D341Med (cell line): ENCODE data around the gene GMCL1.
"Not testable (repeated sequence)": the region's sequence is repeated elsewhere in the genome, so short reads cannot be mapped to it uniquely, and the experiment has no call there.

Experiments
- DNase-seq: peaks from one replicate; pipeline ENCODE4 v3.0.0; 2012; ENCODE audit warnings: low spot score

GMCL1 gene

DNA sequence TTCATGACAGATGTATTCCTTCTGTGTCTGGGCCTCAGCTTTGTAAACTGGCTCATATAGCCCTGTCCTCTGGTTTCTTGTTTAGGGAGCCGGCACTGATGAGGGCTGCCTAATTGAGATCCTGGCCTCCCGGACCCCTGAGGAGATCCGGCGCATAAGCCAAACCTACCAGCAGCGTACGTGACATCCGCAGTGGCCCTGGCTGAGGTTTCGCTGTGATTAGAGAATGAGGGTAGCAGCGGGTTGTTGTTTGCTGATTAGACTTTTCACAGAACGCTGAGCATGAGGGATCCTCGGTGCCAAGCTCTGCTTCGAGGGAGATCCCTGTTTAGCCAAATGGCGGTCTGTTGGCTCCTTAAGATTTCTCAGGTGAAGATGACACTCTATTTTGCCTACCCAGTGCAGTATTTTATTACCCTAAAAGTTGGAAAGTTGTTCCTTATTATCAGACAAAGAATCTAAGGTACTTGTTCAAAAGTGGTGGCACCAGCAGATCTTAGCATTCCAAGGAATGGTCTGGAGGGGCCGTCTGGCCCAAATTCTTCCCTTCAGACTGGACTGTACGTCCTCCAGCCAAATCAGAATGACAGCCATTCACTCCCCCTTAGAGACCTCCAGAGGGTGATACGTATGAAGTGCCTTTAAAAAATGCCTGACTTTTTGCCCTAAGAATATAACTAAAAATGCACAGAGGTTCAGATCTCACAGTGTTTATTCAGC lies 21.5 kb upstream of the GMCL1 start:
- DNase-seq: no peak

DNA sequence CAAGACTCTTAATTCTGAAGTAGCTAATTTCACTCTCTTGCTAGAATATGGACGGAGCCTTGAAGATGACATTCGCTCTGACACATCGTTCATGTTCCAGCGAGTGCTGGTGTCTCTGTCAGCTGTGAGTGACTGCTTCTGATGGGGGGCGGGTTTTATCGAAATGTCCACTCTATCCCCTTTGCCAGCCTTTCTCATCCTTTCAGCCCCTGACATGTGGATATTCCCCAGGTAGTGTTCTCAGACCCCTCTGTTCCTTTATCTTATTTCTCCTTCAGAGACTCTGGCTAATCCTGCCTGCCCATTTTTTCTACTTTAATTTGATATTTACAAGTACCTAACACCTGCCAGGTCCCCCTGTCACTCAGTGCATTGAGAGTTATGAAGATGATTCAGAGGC lies 18.9 kb upstream of the GMCL1 start:
- no peak for DNase-seq

GRCh38 chr2:69811018-69811417 lies 18.4 kb upstream of the GMCL1 start:
- no peak for DNase-seq

- DNase-seq: no peak
These were observed 17.9 kb upstream of the GMCL1 start for GRCh38 chr2:69811591-69811990.

DNA sequence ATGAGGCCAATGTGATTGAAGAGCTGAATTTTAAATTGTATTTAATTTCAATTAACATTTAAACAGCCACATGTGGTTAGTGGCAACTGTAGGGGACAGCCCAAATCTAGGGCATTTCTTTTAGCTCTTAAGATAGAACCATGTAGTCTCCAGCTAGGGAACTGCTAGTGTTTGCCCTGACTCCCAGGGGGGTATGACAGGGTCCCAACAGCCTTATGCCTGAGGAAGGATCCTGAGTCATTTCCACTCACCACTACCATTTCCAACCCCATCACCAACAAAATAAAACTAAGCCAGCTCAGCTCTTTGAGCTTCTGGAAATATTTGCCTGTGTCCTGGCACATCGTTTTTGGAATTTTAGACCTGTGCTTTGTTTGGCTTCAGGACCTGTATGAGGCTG lies 13.7 kb upstream of the GMCL1 start:
- no peak for DNase-seq

DNA sequence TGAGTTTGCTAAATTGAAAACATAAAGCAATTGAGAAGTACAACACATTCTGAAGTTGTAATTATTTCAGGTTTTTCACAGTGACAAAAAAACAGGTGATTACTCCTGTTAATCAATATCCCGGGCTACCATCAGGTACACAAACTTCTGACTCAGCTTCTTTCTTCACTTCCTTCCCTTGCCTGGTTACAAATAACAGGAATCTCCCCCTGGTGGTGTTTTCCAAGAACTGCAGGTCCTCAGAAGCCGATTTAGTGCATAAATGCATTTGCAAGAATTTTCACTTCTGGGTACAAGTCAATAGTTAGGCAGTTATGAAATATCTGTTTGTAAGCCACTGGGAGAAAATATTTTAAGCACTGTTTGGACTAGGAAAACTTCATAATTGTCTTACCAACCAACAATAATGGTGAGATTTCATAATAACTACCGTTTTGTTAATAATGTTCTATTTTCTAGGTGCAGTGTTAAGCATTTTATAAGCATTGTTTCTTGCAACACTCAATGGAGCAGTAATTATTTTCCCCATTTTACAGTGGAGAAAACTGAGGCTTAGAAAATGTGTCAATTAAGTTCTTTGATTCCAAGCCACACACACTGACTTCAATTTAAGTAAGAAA lies 12.4 kb upstream of the GMCL1 start:
- peak; percentile 47 for DNase-seq

- DNase-seq: no peak
These were observed 11.5 kb upstream of the GMCL1 start for GRCh38 chr2:69817729-69818501.

DNA sequence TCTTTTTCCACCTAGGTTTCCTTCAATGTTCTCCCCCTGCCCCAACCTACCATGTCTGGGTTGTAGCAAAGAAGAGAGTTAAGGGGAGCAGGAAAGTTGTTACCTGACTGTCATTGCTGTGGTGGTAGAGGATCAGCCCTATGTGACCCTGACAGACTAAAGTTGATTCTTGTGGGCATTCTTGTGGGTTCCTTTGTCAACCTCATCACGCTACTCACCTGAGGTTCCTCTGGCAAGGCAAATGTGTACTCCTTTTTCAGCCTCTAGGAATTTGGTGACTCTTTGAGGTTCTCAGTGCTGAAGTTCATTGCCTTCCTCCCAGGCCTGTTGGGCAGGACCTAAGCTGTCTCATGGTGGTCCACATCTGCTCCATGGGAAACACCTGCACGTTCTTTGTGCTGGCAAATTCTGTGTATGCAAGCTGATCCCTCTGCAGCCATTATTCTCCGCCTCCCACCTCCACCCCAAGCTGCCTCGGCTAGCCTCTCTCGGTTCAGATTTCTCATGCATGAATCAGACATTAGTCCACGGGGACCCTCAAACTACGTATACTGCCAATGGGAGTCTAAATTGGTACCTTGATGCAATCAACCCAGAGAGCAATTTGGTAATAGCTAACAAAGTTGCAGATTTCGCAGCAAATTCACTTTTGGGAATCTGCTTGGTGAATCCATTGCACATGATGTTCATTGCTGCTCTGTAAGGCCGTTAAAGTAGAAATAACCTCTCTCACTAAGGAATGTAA lies 1.5 kb upstream of the GMCL1 start:
- no peak for DNase-seq

DNA sequence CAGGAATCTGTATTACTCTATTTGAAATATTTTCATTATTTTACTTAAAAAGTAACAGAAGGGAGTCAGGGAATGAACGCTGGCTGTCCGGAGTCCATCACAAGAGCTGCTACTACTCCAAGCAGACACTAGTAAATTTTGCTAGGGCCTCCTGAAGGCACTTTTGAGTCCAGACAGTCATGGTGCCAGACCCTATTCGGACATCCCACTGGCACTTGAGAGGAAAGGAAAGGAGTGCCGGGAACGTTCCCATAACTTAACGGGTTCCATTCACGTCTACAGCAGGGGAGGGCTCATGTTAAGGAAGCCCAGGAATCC lies 563 bp upstream of the GMCL1 start:
- no peak for DNase-seq

DNA sequence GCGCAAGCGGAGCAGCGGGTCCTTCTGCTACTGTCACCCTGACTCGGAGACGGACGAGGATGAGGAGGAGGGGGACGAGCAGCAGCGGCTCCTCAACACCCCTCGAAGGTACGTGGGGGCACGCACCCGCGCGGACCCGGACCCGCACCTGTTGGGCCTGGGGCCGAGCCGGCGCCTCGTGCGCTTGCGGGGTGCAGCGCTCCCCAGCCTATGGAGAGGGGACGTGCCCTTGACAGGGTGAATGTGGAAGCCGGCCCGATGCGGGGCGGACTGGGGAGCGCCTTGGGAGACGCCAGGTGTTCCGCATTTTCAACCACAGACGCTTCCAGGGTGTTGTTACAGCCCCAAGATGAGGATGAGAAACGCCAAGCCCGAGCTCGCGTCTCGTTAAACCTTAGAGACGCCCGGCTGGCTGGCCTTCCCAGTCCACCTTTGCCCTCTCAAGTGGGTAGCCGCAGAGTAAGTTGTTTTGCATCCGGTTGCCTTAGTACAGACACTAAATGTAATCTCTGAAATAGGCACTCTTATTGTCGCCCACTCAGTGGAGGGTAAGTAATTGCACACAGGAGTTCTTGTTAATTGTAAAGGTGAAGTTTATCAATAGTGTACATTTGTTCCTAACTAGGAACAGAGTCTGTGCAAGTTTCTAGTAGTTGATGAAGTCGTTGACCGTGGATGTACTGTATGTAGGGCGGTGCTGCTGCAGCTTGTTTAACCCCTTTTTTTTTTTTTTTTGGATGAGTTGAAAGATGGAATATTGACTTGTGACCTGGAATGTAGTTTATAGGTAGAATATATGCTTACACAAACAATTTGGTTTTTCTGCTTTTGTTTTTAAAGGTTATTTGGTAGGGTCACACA lies 815 bp downstream of the GMCL1 start:
- peak; percentile 52 for DNase-seq

DNA sequence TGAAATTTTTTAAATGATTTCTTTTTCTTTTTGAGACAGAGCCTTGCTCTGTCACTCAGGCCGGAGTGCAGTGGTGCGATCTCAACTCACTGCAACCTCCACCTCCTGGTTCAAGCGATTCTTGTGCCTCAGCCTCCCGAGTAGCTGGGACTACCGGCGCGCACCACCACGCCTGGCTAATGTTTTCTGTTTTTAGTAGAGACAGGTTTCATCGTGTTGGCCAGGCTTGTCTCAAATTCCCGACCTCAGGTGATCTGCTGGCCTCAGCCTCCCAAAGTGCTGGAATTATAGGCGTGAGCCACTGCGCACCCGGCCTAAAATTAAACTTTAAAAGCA lies 1.4 kb downstream of the GMCL1 start:
- not testable (repeated sequence) for DNase-seq

GRCh38 chr2:69831354-69831905 lies 2.0 kb downstream of the GMCL1 start:
- DNase-seq: no peak

- DNase-seq: no peak
These were observed 4.3 kb downstream of the GMCL1 start for GRCh38 chr2:69833752-69834151.

- no peak for DNase-seq
These were observed 6.2 kb downstream of the GMCL1 start for GRCh38 chr2:69835666-69836065.

- DNase-seq: no peak
These were observed 6.9 kb downstream of the GMCL1 start for GRCh38 chr2:69836316-69836715.

GRCh38 chr2:69837533-69837932 lies 8.1 kb downstream of the GMCL1 start:
- no peak for DNase-seq

- no peak for DNase-seq
These were observed 14.5 kb downstream of the GMCL1 start for GRCh38 chr2:69843993-69844392.

DNA sequence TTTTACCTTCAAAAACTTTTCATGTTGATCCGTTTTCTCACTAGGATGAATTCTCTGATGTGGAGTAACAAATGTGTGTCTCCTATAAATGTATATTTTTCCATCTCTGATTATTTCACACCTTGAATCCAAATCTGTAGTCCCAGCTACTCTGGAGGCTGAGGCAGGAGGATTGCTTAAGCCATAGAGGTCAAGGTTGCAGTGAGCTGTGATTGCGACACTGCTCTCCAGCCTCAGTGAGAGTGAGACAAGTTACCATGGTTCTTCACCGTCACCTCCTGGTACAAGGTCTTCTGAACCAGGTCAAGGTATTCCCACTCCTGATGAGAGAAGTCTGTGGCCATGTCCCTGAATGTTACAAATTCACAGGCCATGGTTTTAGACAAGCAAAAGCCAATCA lies 15.1 kb downstream of the GMCL1 start:
- DNase-seq: no peak

- DNase-seq: no peak
These were observed 17.0 kb downstream of the GMCL1 start for GRCh38 chr2:69846182-69847067.

DNA sequence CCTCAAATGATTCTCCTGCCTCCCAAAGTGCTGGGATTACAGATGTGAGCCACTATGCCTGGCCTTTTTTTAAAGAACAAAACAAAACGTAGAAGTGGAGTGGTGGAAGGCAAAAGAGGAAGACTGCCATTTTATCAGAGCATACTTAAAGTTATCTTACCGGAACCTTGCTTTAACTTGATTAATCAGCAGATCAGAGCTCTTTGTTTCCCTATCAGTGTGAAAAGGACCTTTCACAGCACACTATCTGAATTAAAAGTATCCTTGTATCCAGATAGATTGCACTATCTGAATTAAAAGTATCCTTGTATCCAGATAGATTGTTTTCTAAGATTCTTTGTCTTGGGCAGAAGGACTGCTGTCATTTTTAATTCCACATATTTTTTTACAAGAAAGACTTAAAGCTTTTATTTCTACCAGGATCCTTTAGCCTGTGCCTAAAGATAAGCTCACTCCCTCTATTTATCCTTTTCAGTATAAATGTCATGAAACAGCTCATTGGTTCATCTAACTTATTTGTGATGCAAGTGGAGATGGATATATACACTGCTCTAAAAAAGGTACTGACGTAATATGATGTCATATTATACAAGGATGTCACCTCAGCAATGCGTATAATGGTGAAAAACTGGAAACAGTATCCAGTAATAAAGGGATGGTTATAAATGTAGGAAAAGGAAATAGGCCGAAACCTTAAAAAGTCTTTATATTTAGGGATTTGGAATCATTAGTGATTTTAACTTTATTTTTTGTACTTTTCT lies 17.8 kb downstream of the GMCL1 start:
- DNase-seq: no peak
